GM19043 (cell line): ENCODE measurements around the gene ANK2.

Source experiments
- ATAC-seq: cut with Tn5 transposase; IDR thresholded peaks from one replicate; pipeline ENCODE4 v1.9.1; 2021; ENCODE audit warnings: low read depth; ENCODE audit not compliant: unreplicated experiment

ANK2 gene

DNA sequence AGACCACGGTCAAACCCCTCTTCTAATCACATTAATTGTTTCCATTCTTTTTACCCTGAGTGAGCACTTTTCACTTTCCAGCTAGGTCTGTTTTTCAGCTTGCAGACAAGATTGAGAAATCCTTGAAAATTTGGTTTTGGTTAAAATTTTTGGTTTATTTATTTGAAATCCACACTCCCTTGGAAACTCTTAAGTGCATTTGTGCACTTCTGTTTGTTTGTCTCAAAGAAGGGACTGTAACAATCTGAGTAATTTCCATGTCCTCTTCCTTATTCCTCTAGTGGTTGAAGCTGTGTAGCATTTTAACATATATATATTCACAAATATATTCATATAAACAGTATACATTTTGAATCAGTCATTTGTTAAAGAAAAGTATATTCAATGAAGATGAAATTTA lies 333.3 kb downstream of the ANK2 start:
- no peak for ATAC-seq

DNA sequence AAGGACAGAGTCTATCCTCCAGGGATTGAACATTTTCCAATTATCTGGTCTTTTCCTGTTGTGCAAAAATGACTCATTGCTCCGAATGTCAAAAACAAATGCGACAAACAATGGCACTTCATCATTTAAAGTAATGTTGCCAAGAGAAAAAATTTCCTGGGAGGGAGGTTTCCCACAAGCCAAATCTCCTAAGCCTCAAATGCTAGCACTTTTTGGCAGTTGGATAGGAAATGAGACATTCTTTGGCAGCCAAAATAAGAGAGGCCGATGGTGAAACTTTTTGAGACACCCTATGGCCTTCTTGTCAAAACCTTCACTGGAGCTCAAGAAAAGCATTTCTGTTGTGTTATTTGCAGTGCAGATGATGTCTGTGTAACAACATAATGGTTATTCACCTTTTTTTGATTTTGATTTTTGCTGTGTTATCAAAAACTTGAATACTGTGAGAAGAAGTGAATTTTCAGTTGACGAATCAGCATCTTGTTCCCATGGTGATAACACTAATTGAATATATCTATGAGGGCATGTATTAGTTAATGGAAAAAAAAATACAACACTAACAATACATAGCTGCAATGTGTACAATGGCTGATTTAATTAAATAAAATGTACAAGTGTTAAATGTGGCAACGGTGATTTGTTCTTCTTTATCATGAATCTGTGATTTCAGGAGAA lies 333.8 kb downstream of the ANK2 start:
- ATAC-seq = no peak

GRCh38 chr4:113384600-113384999 lies 335.1 kb downstream of the ANK2 start:
- ATAC-seq = no peak

DNA sequence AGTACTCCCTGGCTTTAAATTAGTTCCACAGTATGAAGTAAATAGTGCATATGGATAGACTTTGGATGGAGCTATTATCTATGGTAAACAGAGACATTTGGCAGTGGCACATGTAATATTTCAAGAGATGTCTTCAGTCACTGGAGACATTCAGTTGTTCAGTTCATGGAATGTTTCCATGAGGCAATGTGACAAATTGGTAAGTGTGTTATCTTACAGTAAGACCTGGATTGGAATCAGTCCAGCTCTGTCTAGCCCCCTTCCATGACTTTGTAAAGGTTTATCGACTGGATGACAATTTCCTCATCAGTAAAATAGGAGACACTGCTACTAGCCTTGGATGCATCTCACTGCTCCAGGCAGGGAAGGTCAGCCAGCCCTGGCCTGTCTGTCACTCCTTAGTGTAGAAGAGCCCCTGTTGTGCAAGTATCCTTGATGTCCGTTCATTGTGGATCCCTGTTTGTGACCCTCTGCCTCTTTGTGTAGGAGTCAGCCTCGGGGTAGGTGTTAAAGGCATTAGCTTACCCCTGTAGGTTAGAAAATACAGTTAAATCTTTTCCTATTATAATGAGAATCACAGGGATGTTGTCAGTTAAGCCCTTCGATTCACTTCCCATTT lies 335.9 kb downstream of the ANK2 start:
- no peak for ATAC-seq

DNA sequence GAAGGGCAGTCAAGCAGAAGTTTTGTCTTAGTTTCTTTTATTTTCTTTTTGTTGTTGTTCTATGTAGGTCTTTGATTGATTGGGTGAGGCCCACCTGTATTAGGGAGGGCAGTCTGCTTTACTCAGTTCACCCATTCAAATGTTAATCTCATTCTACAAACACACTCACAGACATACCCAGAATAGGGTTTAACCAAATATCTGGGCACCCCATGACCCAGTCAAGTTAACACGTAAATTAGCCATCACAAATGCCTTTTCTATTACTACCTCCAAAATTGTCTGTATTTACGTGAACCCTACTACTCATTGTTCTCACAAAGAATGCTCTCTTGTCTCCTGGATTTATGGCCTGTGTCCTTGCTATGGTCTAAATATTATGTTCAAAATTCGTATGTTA lies 339.7 kb downstream of the ANK2 start:
- no peak for ATAC-seq

- ATAC-seq = no peak
Observed at GRCh38 chr4:113390850-113391249, 341.4 kb downstream of the ANK2 start.

GRCh38 chr4:113394108-113394729 lies 344.8 kb downstream of the ANK2 start:
- ATAC-seq = no peak

- peak; percentile 94 for ATAC-seq
Observed at GRCh38 chr4:113394730-113395530, 345.5 kb downstream of the ANK2 start.

DNA sequence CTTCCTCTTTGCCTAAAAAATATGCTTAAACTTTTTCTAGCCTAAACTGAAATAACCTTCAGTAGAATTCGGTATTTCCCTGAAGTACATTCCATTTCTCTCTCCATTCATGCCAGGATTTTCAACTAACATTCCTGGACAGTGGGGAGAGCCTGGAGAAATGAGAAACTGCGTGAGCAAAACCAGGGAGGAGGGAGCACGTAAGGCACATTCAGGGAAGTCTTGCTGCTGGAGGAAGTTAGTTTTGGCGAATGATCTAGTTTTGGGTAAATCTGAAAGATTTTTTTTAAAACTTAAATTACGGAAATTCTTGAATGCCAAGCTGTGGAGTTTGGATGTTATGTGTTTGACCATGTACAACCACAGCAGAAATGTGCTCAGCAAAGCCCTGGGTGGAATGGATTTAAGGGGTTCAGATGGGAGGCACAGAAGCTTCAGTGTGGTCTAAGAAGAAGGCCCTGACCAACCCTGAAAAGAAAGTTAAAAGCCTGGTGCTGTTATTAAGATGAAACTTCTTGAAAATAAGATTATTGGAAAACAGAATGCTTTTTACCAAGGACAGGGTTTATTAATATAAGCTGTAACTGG lies 347.8 kb downstream of the ANK2 start:
- ATAC-seq = no peak

- no peak for ATAC-seq
Observed at GRCh38 chr4:113398441-113399143, 349.1 kb downstream of the ANK2 start.

GRCh38 chr4:113404167-113404571 lies 354.7 kb downstream of the ANK2 start:
- ATAC-seq = no peak

DNA sequence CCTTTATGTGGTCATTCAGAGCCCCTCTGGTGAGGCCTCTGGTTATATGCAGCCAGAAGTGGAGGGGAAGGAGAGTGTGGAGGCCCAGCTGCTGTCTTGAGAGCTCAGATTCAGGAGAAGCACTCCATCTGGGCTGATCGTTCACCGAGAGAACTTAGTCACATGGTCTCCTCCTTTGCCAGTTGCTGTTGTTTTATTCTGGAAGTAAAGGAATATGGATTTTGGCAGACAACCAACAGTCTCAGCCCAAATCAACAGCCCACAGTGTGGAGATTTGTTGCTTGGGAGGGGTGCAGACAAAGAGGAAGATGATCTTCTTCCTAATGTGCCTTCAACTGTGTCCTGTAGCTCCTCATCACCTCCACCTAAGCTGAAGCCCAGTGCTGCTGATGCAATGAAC lies 355.4 kb downstream of the ANK2 start:
- ATAC-seq = no peak

- ATAC-seq = no peak
Observed at GRCh38 chr4:113405874-113406722, 356.6 kb downstream of the ANK2 start.

- ATAC-seq = no peak
Observed at GRCh38 chr4:113406723-113407016, 357.2 kb downstream of the ANK2 start.

DNA sequence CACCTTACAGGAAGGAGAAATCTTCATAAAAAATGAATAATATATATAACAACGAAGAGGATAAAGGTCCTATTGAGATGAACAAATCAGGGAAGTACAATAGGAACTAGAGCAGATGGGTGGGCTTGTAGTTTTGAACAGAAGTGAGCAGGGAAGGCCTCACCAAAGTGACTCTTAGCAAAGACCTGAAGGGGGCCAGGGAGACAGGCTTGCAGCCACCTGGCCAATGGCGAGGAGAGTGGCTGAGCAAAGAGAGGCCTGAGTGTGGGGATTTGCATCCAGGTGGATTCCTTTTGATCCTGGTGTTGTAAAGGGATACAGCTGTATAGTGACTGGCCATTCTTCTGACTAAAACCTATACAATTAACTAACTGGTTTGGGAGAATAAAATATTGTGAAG lies 358.0 kb downstream of the ANK2 start:
- no peak for ATAC-seq

DNA sequence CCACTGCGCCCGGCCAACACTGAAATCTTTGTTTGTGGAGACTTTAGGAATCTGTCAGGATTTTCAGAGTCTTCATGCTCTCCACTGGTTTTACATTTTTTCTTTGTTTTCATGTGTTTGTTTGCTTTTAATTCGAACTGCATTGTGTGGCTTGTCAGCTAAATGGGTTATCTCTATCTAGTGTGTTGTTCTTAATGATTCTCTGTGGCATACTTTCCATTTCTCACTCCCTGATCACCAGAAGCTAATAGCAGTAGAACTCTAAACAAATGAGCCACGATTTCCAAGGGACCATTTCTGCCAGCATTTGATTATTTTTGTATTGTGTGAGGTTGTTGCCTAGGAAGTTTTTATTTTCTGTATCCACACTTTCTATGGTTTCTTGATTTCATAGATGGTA lies 359.7 kb downstream of the ANK2 start:
- ATAC-seq = no peak

DNA sequence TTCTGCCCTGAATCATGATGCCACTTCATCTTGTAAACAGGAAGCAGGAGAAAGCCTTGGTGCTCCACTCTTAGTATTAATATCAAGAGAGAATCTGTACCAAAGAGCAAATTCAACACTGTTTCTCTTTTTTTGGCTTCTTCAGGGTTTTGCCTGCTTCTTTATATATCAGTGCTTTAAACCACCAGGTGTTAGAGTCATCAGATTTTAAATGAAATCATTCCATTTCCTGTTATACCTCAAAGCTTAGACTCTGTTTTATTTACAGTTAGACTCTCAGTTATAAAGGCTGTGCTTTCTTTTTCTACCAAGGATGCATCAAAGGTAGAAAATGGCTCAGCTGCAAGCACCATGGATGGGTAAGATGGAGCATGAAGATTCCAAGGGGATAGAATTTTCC lies 361.2 kb downstream of the ANK2 start:
- ATAC-seq = no peak

- no peak for ATAC-seq
Observed at GRCh38 chr4:113411496-113411938, 362.1 kb downstream of the ANK2 start.

DNA sequence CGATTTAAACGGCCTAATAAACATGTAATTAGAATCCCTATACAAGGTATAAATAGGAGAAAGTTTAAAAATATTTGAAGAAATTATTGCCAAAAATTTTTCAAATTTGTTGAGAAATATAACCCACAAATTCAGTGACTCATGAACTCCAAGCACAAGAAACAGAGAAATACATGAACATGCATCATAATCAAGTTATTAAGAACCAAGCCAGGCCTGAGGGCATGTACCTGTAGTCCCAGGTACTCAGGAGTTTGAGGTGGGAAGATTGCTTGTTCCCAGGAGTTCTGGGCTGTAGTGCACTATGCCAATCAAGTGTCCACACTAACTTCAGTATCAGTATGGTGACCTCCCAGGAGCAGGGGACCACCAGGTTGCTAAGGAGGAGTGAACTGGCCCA lies 370.2 kb downstream of the ANK2 start:
- ATAC-seq = no peak

DNA sequence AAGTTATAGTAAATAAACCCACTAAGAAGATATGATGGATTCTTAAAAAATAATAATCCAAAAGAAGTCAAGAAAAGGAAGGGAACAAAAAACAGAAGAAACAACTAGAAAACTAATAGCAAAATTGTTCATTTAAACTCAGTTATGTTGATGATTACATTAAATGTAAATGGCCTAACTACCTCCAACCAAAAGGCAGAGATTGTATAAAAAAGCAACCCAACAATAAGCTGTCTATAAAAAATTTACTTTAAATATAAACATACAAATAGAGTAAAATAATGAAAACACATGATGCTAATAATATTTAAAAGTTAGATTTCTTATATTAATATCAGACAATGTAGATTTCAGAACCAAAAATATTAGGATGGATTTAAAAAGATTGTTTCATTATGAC lies 371.5 kb downstream of the ANK2 start:
- ATAC-seq = no peak
